LNCAP (cell line): ENCODE measurements around the gene PHF8.

ENCODE experiments used
- CTCF ChIP-seq: fragments of 450-650 bp; IDR thresholded peaks from 2 replicates; pipeline ENCODE4 v1.5.1; 2017; ENCODE audit warnings: mild to moderate bottlenecking

The PHF8 gene

GRCh38 chrX:54044126-54044876 lies at the start of gene PHF8:
PHF8 (minus strand) TSS chrX:54044473; CDS start chrX:54042728, 1,745 bp downstream.
- TF ChIP-seq CTCF, result no peak

GRCh38 chrX:54093571-54093970 lies 49.3 kb upstream of the PHF8 start:
- TF ChIP-seq CTCF, result no peak

GRCh38 chrX:54093159-54093558 lies 48.9 kb upstream of the PHF8 start:
- no peak for TF ChIP-seq CTCF

GRCh38 chrX:54090880-54091279 lies 46.6 kb upstream of the PHF8 start:
- no peak for TF ChIP-seq CTCF

DNA sequence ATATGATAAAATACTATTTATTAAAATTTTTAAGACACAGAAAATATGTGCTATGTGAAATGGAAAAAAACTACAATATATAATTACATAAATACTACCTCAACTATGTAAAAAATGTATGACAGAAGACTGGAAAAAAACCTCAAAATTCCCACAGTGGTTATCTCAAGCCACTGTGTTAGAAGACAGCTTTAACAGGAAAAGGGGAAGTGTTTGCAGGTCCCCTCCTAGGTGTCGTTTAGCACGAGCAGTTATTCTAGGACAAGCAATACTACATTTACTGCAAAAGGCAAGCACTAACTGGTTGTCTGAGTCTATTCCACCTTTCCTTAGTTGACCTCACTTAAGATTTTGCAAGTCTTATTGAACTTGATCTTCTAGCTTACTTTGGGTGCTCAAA lies 44.9 kb upstream of the PHF8 start:
- TF ChIP-seq CTCF, result no peak

DNA sequence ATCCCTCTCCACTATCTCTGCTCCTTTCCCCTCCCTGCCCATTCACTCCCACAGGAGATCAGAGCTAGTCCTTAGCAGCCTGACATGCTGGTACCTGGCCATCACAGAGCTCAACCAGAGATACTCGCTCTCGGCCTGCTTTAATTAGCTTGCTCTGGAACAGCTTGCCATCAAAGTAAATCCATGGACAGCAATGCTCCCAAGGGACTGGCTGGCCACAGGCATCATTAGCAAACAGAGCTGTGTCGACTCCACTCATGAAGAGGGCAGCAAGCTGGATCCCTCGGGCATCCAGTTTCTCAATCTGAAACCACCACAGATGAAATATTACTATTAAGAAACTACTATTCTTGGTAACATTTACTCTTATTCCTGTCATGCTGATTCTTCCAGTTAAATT lies 43.4 kb upstream of the PHF8 start:
- no peak for TF ChIP-seq CTCF

- no peak for TF ChIP-seq CTCF
These were observed 41.4 kb upstream of the PHF8 start for GRCh38 chrX:54085666-54086065.

- TF ChIP-seq CTCF, result no peak
These were observed 32.6 kb upstream of the PHF8 start for GRCh38 chrX:54076903-54077302.
